A673 (cell line): Measurements from ENCODE around the gene LHFPL6. TPM values are rescaled to one million over a fixed set of nuclear protein-coding genes. Genes with fewer than 3 reads are reported as not detected.
A peak's percentile ranks its signal among the peaks of the same experiment; 100 is the strongest.

Experiments
- BruUV-seq: library from RNA; stranded (reverse); fragments of 400-500 nt; replicated peaks from 2 replicates; lab custom pipeline; 2021; lab: Mats Ljungman, UMichigan
- CTCF ChIA-PET: fragments of 300-600 bp; sonication (Branson Sonifier 250); formaldehyde crosslinking; loops from one replicate; lab custom pipeline; 2022; ENCODE audit warnings: antibody characterized with exemption; lab: Charles Lee
- POLR2A ChIA-PET: fragments of 300-600 bp; sonication (Branson Sonifier 250); formaldehyde crosslinking; loops from one replicate; lab custom pipeline; 2022; ENCODE audit warnings: antibody characterized with exemption; ENCODE audit not compliant: low non-redundant PET; lab: Charles Lee
- DNase-seq: peaks from one replicate; pipeline ENCODE4 v3.0.0-alpha.2; 2015; ENCODE audit warnings: low spot score
- H3K27ac ChIP-seq: fragments of 200-600 bp; sonication (generic); 2 replicates; pipeline ENCODE4 v1.5.1; 2016; ENCODE audit warnings: mixed run types, low read depth, mild to moderate bottlenecking, mixed read lengths, antibody characterized with exemption, low read length; ENCODE audit not compliant: poor library complexity, severe bottlenecking
- H3K27me3 ChIP-seq: fragments of 200-600 bp; sonication (generic); replicated peaks from 2 replicates; pipeline ENCODE4 v1.6.1; 2017; ENCODE audit warnings: mixed run types, low read depth, mild to moderate bottlenecking, mixed read lengths, antibody characterized with exemption, low read length; ENCODE audit not compliant: insufficient read depth, poor library complexity
- H3K36me3 ChIP-seq: fragments of 200-600 bp; sonication (generic); 2 replicates; pipeline ENCODE4 v1.6.1; 2016; ENCODE audit warnings: mixed run types, mild to moderate bottlenecking, mixed read lengths, antibody characterized with exemption, low read length; ENCODE audit not compliant: insufficient read depth, poor library complexity, severe bottlenecking
- H3K4me1 ChIP-seq: fragments of 200-600 bp; sonication (generic); 2 replicates; pipeline ENCODE4 v1.6.1; 2017; ENCODE audit warnings: mixed run types, mild to moderate bottlenecking, mixed read lengths, antibody characterized with exemption, low read length; ENCODE audit not compliant: insufficient read depth, poor library complexity, severe bottlenecking
- H3K4me3 ChIP-seq: fragments of 200-600 bp; sonication (generic); 2 replicates; pipeline ENCODE4 v1.5.1; 2016; ENCODE audit warnings: low read depth, mixed run types, mild to moderate bottlenecking, mixed read lengths, low read length; ENCODE audit not compliant: poor library complexity, severe bottlenecking
- H3K9me3 ChIP-seq: fragments of 200-600 bp; sonication (generic); 2 replicates; pipeline ENCODE4 v1.6.1; 2016; ENCODE audit warnings: mixed run types, low read depth, mild to moderate bottlenecking, mixed read lengths, antibody characterized with exemption, low read length; ENCODE audit not compliant: poor library complexity, severe bottlenecking
- CTCF ChIP-seq: fragments of 300-800, 200-600 bp; sonication (generic); conservative IDR thresholded peaks from 2 replicates; pipeline ENCODE4 v1.5.1; 2017; ENCODE audit warnings: low read depth, mild to moderate bottlenecking, antibody characterized with exemption, low read length, moderate library complexity, mixed read lengths
- EZH2 ChIP-seq: fragments of 200-600 bp; sonication (generic); IDR thresholded peaks from 2 replicates; pipeline ENCODE4 v1.6.1; 2017; ENCODE audit warnings: borderline replicate concordance, low read depth, mild to moderate bottlenecking, mixed read lengths, antibody characterized with exemption, low read length; ENCODE audit not compliant: poor library complexity, severe bottlenecking
- intact Hi-C: fragments of 100-400 bp; cut with micrococcal nuclease; formaldehyde crosslinking; loops from one replicate; pipeline ENCODE4 v1.10.0; 2022; ENCODE audit not compliant: unreplicated experiment
- total RNA-seq: library from RNA; stranded (reverse); gene quantifications from 2 replicates; pipeline ENCODE4 v1.2.3, GENCODE V29; 2021

Gene LHFPL6
- total RNA-seq, 1 experiment from 2014 or later: 63.9 TPM

GRCh38 chr13:39571502-39572092 lies 31.4 kb downstream of the LHFPL6 start:
- intact Hi-C loops: no loop called here
- peaks cover 5% of the 10 kb centered on the region for H3K4me1 ChIP-seq
- POLR2A ChIA-PET: interaction anchor here (0.6 kb wide), 1 partner anchor 18 kb away, joined by 3 read pairs; no protein-coding TSS in a partner anchor
- H3K36me3 ChIP-seq: no peaks in the 10 kb centered on the region
- TF ChIP-seq CTCF (no peak), EZH2 (no peak)
- no peak overlapping the region for H3K27ac ChIP-seq
- no TSS peak for BruUV-seq
- H3K27me3 ChIP-seq: no peaks in the 10 kb centered on the region
- CTCF ChIA-PET: no interaction called here
- DNase-seq: no peak
- H3K9me3 ChIP-seq: no peaks in the 10 kb centered on the region
- no peak overlapping the region for H3K4me3 ChIP-seq

GRCh38 chr13:39567569-39567968 lies 35.4 kb downstream of the LHFPL6 start:
- intact Hi-C loops: no loop called here
- TF ChIP-seq CTCF (no peak), EZH2 (no peak)

GRCh38 chr13:39566216-39566869 lies 36.6 kb downstream of the LHFPL6 start:
- no peaks in the 10 kb centered on the region for H3K27me3 ChIP-seq
- intact Hi-C loops: no loop called here
- TF ChIP-seq EZH2: no peak
- TF ChIP-seq CTCF: no peak

More at GRCh38 chr13:39567569-39567968, 35.4 kb downstream of the LHFPL6 start:
- DNase-seq: no peak
- ChIA-PET POLR2A (no interaction called here), CTCF (no interaction called here)
- no TSS peak for BruUV-seq
- no peak overlapping the region for H3K4me3 ChIP-seq
- H3K4me1 ChIP-seq: peaks cover 43% of the 10 kb centered on the region
- H3K27ac ChIP-seq: peak overlapping the region; percentile 20
- H3K9me3 ChIP-seq: no peaks in the 10 kb centered on the region
- no peaks in the 10 kb centered on the region for H3K27me3 ChIP-seq
- no peaks in the 10 kb centered on the region for H3K36me3 ChIP-seq

More at GRCh38 chr13:39566216-39566869, 36.6 kb downstream of the LHFPL6 start:
- H3K27ac ChIP-seq: peak overlapping the region; percentile 77
- H3K9me3 ChIP-seq: no peaks in the 10 kb centered on the region
- TSS peak; percentile 52 for BruUV-seq
- CTCF ChIA-PET: no interaction called here
- DNase-seq: no peak
- H3K4me3 ChIP-seq: peak overlapping the region; percentile 15
- H3K36me3 ChIP-seq: no peaks in the 10 kb centered on the region
- POLR2A ChIA-PET: no interaction called here
- H3K4me1 ChIP-seq: peaks cover 43% of the 10 kb centered on the region
